SK-N-SH (cell line): ENCODE results near the gene BCR. TPM values are rescaled to one million over a fixed set of nuclear protein-coding genes. Genes with fewer than 3 reads are reported as not detected.

Experiments used
- CTCF ChIA-PET: fragments of 300-600, 350-600 bp; formaldehyde crosslinking; extraction: SDS; loops from one replicate; lab custom pipeline; 2021; lab: Yijun Ruan, JAX
- POLR2A ChIA-PET: fragments of 350-600 bp; sonication (Branson Sonifier 250); formaldehyde crosslinking; extraction: SDS; loops from one replicate; lab custom pipeline; 2020; ENCODE audit warnings: antibody characterized with exemption, inconsistent platforms; lab: Yijun Ruan, JAX
- DNase-seq: peaks from one replicate; pipeline ENCODE4 v3.0.0; 2012
- H2AFZ ChIP-seq: fragments of 200-600 bp; sonication (generic); 2 replicates; pipeline ENCODE4 v1.8.1; 2016; ENCODE audit warnings: antibody characterized with exemption, mild to moderate bottlenecking, low read depth
- H3F3A ChIP-seq: fragments of 200-600 bp; sonication (generic); replicated peaks from 2 replicates; pipeline ENCODE3; 2016; ENCODE audit warnings: antibody characterized with exemption, mild to moderate bottlenecking; ENCODE audit not compliant: insufficient read depth
- H3K27ac ChIP-seq, 2 experiments: fragments of 200-500 bp in 1 of 2; fragments of 200-600 bp in 1 of 2; sonication (Bioruptor generic) in 1 of 2; sonication (generic), shearing (Covaris generic) in 1 of 2; 2 replicates each; pipeline versions ENCODE4 v1.5.1 to v1.6.1; 2014 to 2016; ENCODE audit warnings: low read depth in 2 of 2, inconsistent platforms in 1 of 2, low read length in 1 of 2, mild to moderate bottlenecking in 1 of 2, mixed read lengths in 1 of 2
- H3K27me3 ChIP-seq: fragments of 200-600 bp; sonication (generic), shearing (Covaris generic); 2 replicates; pipeline ENCODE4 v1.6.1; 2016; ENCODE audit warnings: mixed run types; ENCODE audit not compliant: insufficient read depth
- H3K36me3 ChIP-seq, 2 experiments: fragments of 200-500 bp in 1 of 2; fragments of 200-600 bp in 1 of 2; sonication (Bioruptor generic) in 1 of 2; sonication (generic) in 1 of 2; replicated peaks in 1 of 2; 2 replicates each; pipeline versions ENCODE3 to v1.5.1; 2014 to 2016; ENCODE audit warnings: low read length in 1 of 2, mild to moderate bottlenecking in 1 of 2; ENCODE audit not compliant: insufficient read depth in 2 of 2, control insufficient read depth in 1 of 2
- H3K4me1 ChIP-seq, 2 experiments: fragments of 200-500 bp in 1 of 2; fragments of 200-600 bp in 1 of 2; sonication (Bioruptor generic) in 1 of 2; sonication (generic), shearing (Covaris generic) in 1 of 2; 2 replicates each; pipeline versions ENCODE4 v1.5.1 to v1.6.1; 2014 to 2016; ENCODE audit warnings: low read depth in 1 of 2, low read length in 1 of 2, mixed run types in 1 of 2; ENCODE audit not compliant: insufficient read depth in 2 of 2, control insufficient read depth in 1 of 2
- H3K4me2 ChIP-seq: fragments of 200-600 bp; sonication (generic), shearing (Covaris generic); 2 replicates; pipeline ENCODE4 v1.6.1; 2017; ENCODE audit warnings: mixed run types
- H3K4me3 ChIP-seq, 2 experiments: fragments of 200-500 bp in 1 of 2; fragments of 200-600 bp in 1 of 2; sonication (Bioruptor generic) in 1 of 2; sonication (generic), shearing (Covaris generic) in 1 of 2; 2 replicates each; pipeline versions ENCODE4 v1.5.1 to v1.8.1; 2014 to 2016; ENCODE audit warnings: low read depth in 2 of 2, inconsistent platforms in 1 of 2, low read length in 1 of 2, mild to moderate bottlenecking in 1 of 2, mixed read lengths in 1 of 2, moderate library complexity in 1 of 2
- H3K79me2 ChIP-seq: fragments of 200-600 bp; sonication (generic); 2 replicates; pipeline ENCODE4 v1.8.1; 2017; ENCODE audit warnings: mild to moderate bottlenecking; ENCODE audit not compliant: insufficient read depth
- H3K9ac ChIP-seq: fragments of 200-600 bp; sonication (generic); 2 replicates; pipeline ENCODE4 v1.6.1; 2017; ENCODE audit warnings: mixed run types
- H3K9me2 ChIP-seq: fragments of 200-600 bp; sonication (generic); 2 replicates; pipeline ENCODE4 v1.6.1; 2017; ENCODE audit warnings: mixed run types
- H3K9me3 ChIP-seq: fragments of 200-600 bp; sonication (generic); 2 replicates; pipeline ENCODE4 v1.6.1; 2017; ENCODE audit warnings: mixed run types, mild to moderate bottlenecking, moderate library complexity
- H4K20me1 ChIP-seq: fragments of 200-600 bp; sonication (generic); 2 replicates; pipeline ENCODE4 v1.6.1; 2017; ENCODE audit warnings: mild to moderate bottlenecking, mixed run types; ENCODE audit not compliant: insufficient read depth
- CHD2 ChIP-seq: fragments of 150-350 bp; IDR thresholded peaks from 2 replicates; pipeline ENCODE4 v1.6.1; 2018; ENCODE audit warnings: low read length; ENCODE audit not compliant: partially characterized antibody
- FOSL2 ChIP-seq: IDR thresholded peaks from 2 replicates; pipeline ENCODE4 v1.4.0; 2012; ENCODE audit warnings: low read depth, mild to moderate bottlenecking, moderate library complexity, borderline replicate concordance
- FOXJ3 ChIP-seq: sonication (generic); formaldehyde crosslinking; IDR thresholded peaks from 2 replicates; pipeline ENCODE4 v1.5.1; 2020; ENCODE audit warnings: mild to moderate bottlenecking, missing genetic modification reagents
- MEF2A ChIP-seq: IDR thresholded peaks from 2 replicates; pipeline ENCODE4 v1.4.0; 2012; ENCODE audit warnings: low read depth, borderline replicate concordance
- MXI1 ChIP-seq: IDR thresholded peaks from 2 replicates; pipeline ENCODE4 v1.6.1; 2012; ENCODE audit warnings: mild to moderate bottlenecking, low read depth, low read length, improper control_type of control experiment
- NRF1 ChIP-seq: IDR thresholded peaks from 2 replicates; pipeline ENCODE4 v1.6.1; 2012; ENCODE audit warnings: low read depth, mild to moderate bottlenecking, low read length
- TCF12 ChIP-seq: IDR thresholded peaks from 2 replicates; pipeline ENCODE4 v1.4.0; 2012
- WGBS: methylation state at CpG from one replicate; pipeline ENCODE4 v1.1.6; 2017; ENCODE audit warnings: low lambda C conversion rate; 5-methylcytosine and 5-hydroxymethylcytosine counted together
- polyA plus RNA-seq, 3 experiments: library from polyadenylated mRNA; depleted of rRNA; stranded (reverse); fragments of >200 nt; gene quantifications; 2 replicates each; pipeline ENCODE4 v1.2.3, GENCODE V29; 2012
- TF ChIP-seq, protein P1 (sequence below): IDR thresholded peaks from 2 replicates; pipeline ENCODE4; 2012
- TF ChIP-seq, protein P2 (sequence below): IDR thresholded peaks from 2 replicates; pipeline ENCODE4 v1.4.0; 2012; ENCODE audit warnings: low read depth, borderline replicate concordance
- TF ChIP-seq, protein P3 (sequence below): fragments of 200-600 bp; sonication (generic); IDR thresholded peaks from 2 replicates; pipeline ENCODE4 v1.6.1; 2017; ENCODE audit warnings: antibody characterized with exemption, mild to moderate bottlenecking, moderate library complexity

Gene BCR
- polyA plus RNA-seq, 1 of the 3 experiments (the other 2 are of a cell fraction) = 50.9 TPM

DNA sequence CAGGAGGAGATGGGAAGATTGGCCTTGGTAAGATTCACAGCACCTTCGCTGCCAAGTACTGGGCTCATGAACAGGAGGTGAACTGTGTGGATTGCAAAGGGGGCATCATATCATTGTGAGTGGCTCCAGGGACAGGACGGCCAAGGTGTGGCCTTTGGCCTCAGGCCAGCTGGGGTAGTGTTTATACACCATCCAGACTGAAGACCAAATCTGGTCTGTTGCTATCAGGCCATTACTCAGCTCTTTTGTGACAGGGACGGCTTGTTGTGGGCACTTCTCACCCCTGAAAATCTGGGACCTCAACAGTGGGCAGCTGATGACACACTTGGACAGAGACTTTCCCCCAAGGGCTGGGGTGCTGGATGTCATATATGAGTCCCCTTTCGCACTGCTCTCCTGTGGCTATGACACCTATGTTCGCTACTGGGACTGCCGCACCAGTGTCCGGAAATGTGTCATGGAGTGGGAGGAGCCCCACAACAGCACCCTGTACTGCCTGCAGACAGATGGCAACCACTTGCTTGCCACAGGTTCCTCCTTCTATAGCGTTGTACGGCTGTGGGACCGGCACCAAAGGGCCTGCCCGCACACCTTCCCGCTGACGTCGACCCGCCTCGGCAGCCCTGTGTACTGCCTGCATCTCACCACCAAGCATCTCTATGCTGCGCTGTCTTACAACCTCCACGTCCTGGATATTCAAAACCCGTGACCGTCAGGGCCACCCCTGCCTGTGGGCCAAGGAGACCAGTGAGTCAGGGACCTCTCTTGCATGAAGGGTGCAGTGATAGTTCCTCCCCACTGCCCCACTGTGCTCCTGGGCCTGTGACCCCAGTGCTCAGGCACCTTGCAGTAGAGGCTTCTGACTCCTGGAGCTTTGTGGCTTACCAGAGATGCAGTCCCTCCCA lies 83.6 kb downstream of the BCR start:
- 86% methylated on average over 6 of the region's 20 CpGs for WGBS
- Histone ChIP-seq H3K27ac (no peak overlapping the region), H3K4me3 (no peak overlapping the region), H3F3A (no peaks in the 10 kb centered on the region), H3K9me3 (no peaks in the 10 kb centered on the region), H3K9ac (no peak overlapping the region), H3K4me2 (no peak overlapping the region), H3K27me3 (no peaks in the 10 kb centered on the region), H3K36me3 (peaks cover 0 to 36% of the 10 kb centered on the region in 2 experiments), H3K9me2 (no peaks in the 10 kb centered on the region), H3K79me2 (no peaks in the 10 kb centered on the region), H4K20me1 (no peaks in the 10 kb centered on the region), H3K4me1 (peaks cover 0 to 27% of the 10 kb centered on the region in 2 experiments; a peak in 1 of 4 replicates), H2AFZ (no peak overlapping the region)
- TF ChIP-seq, protein P1, sequence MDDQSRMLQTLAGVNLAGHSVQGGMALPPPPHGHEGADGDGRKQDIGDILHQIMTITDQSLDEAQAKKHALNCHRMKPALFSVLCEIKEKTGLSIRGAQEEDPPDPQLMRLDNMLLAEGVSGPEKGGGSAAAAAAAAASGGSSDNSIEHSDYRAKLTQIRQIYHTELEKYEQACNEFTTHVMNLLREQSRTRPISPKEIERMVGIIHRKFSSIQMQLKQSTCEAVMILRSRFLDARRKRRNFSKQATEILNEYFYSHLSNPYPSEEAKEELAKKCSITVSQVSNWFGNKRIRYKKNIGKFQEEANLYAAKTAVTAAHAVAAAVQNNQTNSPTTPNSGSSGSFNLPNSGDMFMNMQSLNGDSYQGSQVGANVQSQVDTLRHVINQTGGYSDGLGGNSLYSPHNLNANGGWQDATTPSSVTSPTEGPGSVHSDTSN = no peak
- TF ChIP-seq NRF1 = no peak
- DNase-seq = no peak
- ChIA-PET POLR2A (no interaction called here), CTCF (interaction anchor here (0.9 to 2.3 kb wide), 2 partner anchors 9 to 13 kb away, joined by 3 to 7 read pairs; no protein-coding TSS in a partner anchor)

DNA sequence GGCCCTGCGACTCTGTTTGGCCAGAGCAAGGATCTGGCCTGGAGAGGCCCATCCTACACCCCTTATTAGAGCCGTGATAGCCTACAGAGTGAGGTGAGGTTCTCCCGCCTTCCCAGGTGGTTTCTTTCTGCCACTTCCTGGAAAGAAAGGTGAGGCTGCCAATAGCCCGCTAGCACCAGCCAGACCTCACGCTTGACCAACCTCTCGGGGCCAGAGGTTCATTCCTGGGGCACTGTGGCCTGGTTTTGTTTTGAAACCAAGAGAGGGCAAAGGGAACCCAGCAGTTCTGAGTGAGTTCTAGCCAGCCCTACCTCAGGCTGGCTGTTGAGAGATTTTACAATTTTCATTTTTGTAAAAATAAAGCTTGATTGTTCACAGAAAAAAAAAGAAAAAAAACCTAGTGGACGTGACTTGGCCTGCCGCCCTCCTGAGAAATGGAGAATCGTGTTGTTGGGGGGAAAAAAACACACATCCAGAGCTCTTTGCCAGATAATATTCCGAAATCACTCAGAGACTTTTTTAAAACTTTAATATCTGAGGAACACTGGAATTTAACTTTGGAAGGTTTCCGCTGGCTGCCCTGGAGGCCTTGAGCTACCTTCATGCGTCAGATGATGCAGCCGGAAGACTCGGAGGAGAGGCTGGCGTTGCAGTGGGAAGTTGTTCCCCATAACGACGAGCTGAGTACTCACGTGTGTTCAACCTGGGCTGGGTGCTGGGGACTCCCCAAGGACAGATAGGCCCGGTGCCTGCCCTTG lies 84.5 kb downstream of the BCR start:
- TF ChIP-seq FOSL2 (no peak), MEF2A (no peak), CHD2 (no peak), FOXJ3 (no peak), MXI1 (no peak), NRF1 (no peak), TCF12 (no peak)
- TF ChIP-seq, protein P2, sequence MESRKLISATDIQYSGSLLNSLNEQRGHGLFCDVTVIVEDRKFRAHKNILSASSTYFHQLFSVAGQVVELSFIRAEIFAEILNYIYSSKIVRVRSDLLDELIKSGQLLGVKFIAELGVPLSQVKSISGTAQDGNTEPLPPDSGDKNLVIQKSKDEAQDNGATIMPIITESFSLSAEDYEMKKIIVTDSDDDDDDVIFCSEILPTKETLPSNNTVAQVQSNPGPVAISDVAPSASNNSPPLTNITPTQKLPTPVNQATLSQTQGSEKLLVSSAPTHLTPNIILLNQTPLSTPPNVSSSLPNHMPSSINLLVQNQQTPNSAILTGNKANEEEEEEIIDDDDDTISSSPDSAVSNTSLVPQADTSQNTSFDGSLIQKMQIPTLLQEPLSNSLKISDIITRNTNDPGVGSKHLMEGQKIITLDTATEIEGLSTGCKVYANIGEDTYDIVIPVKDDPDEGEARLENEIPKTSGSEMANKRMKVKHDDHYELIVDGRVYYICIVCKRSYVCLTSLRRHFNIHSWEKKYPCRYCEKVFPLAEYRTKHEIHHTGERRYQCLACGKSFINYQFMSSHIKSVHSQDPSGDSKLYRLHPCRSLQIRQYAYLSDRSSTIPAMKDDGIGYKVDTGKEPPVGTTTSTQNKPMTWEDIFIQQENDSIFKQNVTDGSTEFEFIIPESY = no peak
- TF ChIP-seq, protein P3, sequence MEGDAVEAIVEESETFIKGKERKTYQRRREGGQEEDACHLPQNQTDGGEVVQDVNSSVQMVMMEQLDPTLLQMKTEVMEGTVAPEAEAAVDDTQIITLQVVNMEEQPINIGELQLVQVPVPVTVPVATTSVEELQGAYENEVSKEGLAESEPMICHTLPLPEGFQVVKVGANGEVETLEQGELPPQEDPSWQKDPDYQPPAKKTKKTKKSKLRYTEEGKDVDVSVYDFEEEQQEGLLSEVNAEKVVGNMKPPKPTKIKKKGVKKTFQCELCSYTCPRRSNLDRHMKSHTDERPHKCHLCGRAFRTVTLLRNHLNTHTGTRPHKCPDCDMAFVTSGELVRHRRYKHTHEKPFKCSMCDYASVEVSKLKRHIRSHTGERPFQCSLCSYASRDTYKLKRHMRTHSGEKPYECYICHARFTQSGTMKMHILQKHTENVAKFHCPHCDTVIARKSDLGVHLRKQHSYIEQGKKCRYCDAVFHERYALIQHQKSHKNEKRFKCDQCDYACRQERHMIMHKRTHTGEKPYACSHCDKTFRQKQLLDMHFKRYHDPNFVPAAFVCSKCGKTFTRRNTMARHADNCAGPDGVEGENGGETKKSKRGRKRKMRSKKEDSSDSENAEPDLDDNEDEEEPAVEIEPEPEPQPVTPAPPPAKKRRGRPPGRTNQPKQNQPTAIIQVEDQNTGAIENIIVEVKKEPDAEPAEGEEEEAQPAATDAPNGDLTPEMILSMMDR = no peak
- Histone ChIP-seq H4K20me1 (no peaks in the 10 kb centered on the region), H3K4me3 (no peak overlapping the region), H3K79me2 (no peaks in the 10 kb centered on the region), H3K9me3 (no peaks in the 10 kb centered on the region), H3K4me1 (peaks cover 0 to 27% of the 10 kb centered on the region in 2 experiments; a peak in 1 of 4 replicates), H3K9ac (no peak overlapping the region), H3K4me2 (no peak overlapping the region), H3F3A (no peaks in the 10 kb centered on the region), H3K27me3 (no peaks in the 10 kb centered on the region), H2AFZ (no peak overlapping the region), H3K36me3 (peaks cover 0 to 40% of the 10 kb centered on the region in 2 experiments), H3K27ac (no peak overlapping the region), H3K9me2 (no peaks in the 10 kb centered on the region)
- 85% methylated on average over 7 of the region's 19 CpGs for WGBS
- no peak for DNase-seq
- CTCF ChIA-PET = interaction anchor here (0.9 to 2.5 kb wide), 5 partner anchors 10 to 40 kb away, joined by 3 to 10 read pairs (median 7); no protein-coding TSS in a partner anchor
- POLR2A ChIA-PET = no interaction called here
